Activated CD4-positive, alpha-beta T cell treated with anti-CD3 and anti-CD28 coated beads, Interleukin-2, amount 10 ng/mL, durations not matched to agents 24 days and 14 days (primary cell): Measurements from ENCODE around the gene TEX54. TPM values are rescaled to one million over a fixed set of nuclear protein-coding genes. Genes with fewer than 3 reads are reported as not detected.
"Not testable (repeated sequence)": the region's sequence is repeated elsewhere in the genome, so short reads cannot be mapped to it uniquely, and the experiment has no call there.

Experiments used
- DNase-seq: peaks from one replicate; pipeline ENCODE4 v3.0.0; 2022
- H3K27ac Mint-ChIP-seq: one replicate; pipeline ENCODE4 v1.8.0; 2022; ENCODE audit warnings: mild to moderate bottlenecking, mixed read lengths
- H3K27me3 Mint-ChIP-seq: one replicate; pipeline ENCODE4 v1.8.0; 2022; ENCODE audit warnings: mixed read lengths
- H3K36me3 Mint-ChIP-seq: one replicate; pipeline ENCODE4 v1.8.0; 2022; ENCODE audit warnings: low read depth, mild to moderate bottlenecking, mixed read lengths
- H3K4me1 Mint-ChIP-seq: one replicate; pipeline ENCODE4 v1.8.0; 2021; ENCODE audit warnings: mixed read lengths
- H3K4me3 Mint-ChIP-seq: one replicate; pipeline ENCODE4 v1.8.0; 2022; ENCODE audit warnings: mild to moderate bottlenecking, moderate library complexity, mixed read lengths
- H3K9me3 Mint-ChIP-seq: one replicate; pipeline ENCODE4 v1.8.0; 2021; ENCODE audit warnings: mixed read lengths
- intact Hi-C: fragments of 100-400 bp; cut with micrococcal nuclease; formaldehyde crosslinking; loops from one replicate; pipeline ENCODE4 v1.15.1; 2023
- total RNA-seq: library from RNA; stranded (reverse); gene quantifications from 2 replicates; pipeline ENCODE4 v1.2.3, GENCODE V29; 2022

Gene TEX54
- total RNA-seq, 1 donor from 2014 or later: 0.79 TPM

DNA sequence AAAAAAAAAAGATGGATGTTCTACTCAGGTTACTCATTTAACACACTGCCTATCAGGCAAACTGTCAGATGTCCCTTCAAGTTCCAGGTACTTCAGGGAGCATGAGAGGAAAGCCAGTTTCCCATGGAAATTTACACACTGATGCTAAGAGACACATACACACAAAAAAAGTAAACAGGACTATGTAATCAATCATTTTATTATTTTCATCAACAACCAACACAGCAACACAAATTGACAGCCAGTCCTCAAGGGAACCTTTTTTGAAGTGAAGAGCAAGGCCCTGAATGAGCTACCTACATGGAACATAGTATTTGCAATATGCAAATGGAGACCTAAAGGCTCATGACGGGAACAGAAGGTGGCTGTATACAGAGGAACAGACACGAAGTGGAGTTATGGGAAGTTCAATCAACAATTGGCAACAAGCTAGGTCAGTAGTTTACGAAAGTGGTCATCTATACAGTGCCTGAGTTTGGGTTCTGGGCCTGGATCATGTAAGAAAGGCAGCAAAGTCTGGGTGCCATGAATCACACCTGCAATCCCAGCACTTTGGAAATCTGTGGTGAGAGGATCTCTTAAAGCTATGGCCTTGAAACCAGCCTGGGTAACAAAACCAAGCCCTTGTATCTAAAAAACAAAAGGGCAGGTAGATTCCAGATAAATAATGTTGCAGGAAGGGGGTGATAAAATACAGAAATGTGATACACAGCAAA, 19.3 kb upstream of the TEX54 start:
- intact Hi-C loops: no loop called here
- peaks cover 11% of the 10 kb centered on the region for H3K27me3 Mint-ChIP-seq
- peaks cover 4% of the 10 kb centered on the region for H3K9me3 Mint-ChIP-seq
- peak overlapping the region; percentile 63 for H3K27ac Mint-ChIP-seq
- peaks cover 54% of the 10 kb centered on the region for H3K36me3 Mint-ChIP-seq
- H3K4me1 Mint-ChIP-seq: peaks cover 35% of the 10 kb centered on the region
- peak overlapping the region; percentile 33 for H3K4me3 Mint-ChIP-seq
- DNase-seq: no peak

DNA sequence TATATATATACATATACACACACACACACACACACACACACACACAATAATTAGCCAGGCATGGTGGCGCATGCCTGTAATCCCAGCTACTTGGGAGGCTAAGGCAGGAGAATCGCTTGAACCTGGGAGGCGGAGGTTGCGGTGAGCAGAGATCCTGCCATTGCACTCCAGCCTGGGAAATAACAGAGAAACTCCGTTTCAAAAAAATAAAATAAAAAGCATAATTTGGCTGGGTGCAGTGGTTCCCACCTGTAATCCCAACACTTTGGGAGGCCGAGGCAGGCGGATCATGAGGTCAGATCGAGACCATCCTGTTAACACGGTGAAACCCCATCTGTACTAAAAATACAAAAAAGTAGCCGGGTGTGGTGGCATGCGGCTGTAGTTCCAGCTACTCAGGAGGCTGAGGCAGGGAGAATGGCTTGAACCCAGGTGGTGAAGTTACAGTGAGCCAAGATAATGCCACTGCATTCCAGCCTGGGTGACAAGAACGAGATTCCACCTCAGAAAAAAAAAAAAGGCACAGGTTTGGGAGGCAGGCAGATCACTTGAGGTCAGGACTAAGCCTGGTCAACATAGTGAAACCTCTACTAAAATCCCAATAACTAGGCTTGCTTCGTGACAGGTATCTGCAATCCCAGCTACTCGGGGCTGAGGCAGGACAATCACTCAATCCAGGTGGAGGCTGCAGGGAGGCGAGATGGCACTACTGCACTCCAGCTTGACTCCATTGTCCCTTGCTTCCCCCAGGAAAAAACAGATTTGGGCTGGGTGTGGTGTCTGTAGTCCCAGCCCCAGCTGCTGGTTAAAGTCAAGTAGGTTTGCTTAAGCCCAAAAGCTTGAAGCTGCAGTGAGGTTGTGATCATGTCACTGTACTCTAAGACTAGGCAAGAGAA, 18.5 kb upstream of the TEX54 start:
- H3K4me1 Mint-ChIP-seq: peaks cover 31% of the 10 kb centered on the region
- intact Hi-C loops: no loop called here
- peak overlapping the region; percentile 33 for H3K4me3 Mint-ChIP-seq
- H3K36me3 Mint-ChIP-seq: peaks cover 54% of the 10 kb centered on the region
- H3K9me3 Mint-ChIP-seq: peaks cover 4% of the 10 kb centered on the region
- peaks cover 11% of the 10 kb centered on the region for H3K27me3 Mint-ChIP-seq
- no peak for DNase-seq
- peak overlapping the region; percentile 63 for H3K27ac Mint-ChIP-seq

DNA sequence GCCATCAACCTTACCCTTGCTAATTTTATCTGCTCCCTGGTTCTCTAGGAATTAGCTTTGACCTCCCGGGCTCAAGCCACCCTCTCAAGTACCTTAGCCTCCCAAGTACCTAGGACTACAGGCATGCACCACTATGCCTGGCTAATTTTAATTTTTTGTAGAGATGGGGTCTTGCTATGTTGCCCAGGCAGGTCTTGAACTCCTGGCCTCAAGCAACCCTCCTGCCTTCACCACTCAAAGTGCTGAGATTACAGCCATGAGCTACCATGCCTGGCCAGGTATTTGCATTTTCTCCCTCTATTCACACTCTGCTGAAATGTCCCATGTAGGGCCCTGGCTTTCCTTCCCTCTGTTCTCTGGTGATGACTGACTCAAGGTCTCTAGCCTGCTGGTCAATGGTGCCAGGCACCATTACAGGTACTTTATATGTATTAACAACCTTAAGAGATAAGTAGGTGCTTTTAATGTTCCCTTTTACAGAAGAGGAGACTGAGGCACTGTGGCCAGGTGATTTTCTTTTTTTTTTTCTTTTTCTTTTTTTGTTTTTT, 15.2 kb upstream of the TEX54 start:
- intact Hi-C loops: no loop called here
- DNase-seq: no peak
- no peak overlapping the region for H3K27ac Mint-ChIP-seq
- H3K9me3 Mint-ChIP-seq: no peaks in the 10 kb centered on the region
- H3K36me3 Mint-ChIP-seq: peaks cover 21% of the 10 kb centered on the region
- H3K27me3 Mint-ChIP-seq: peaks cover 4% of the 10 kb centered on the region
- H3K4me3 Mint-ChIP-seq: no peak overlapping the region
- H3K4me1 Mint-ChIP-seq: peaks cover 18% of the 10 kb centered on the region

DNA sequence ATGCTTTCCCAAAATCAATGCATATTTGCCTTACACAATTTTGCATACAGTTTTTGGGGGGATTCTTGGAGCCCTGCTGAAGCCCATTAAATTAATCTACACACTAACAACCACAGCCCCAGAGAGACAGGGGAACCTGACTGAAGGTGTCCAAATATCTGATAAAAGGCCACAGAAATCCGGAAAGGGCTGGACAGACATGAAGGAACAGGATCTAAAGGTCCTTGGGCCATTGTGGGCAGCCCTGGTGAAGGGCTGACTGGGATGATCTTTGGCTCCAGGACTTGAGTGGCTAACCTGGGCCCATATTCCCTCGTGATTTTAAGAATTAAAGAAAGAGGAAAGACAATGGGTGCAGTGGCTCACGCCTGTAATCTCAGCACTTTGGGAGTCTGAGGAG, 13.5 kb upstream of the TEX54 start:
- no peaks in the 10 kb centered on the region for H3K9me3 Mint-ChIP-seq
- H3K27me3 Mint-ChIP-seq: peaks cover 4% of the 10 kb centered on the region
- peaks cover 9% of the 10 kb centered on the region for H3K4me1 Mint-ChIP-seq
- DNase-seq: no peak
- no peak overlapping the region for H3K4me3 Mint-ChIP-seq
- H3K36me3 Mint-ChIP-seq: peaks cover 6% of the 10 kb centered on the region
- H3K27ac Mint-ChIP-seq: no peak overlapping the region
- intact Hi-C loops: no loop called here

DNA sequence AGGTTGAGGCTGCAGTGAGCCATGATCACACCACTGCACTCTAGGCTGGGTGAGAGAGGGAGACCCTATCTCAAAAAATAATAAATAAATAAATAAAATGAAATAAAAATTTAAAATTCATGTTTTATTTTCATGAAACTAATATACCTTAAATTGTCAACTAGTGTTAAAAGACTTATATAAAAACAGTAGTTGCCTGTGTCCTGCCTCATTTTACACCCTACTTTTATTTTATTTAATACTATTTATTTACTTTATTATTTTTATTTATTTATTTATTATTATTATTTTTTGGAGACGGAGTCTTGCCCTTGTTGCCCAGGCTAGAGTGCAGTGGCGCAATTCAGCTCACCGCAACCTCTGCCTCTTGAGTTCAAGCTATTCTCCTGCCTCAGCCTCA, 11.5 kb upstream of the TEX54 start:
- Mint-ChIP-seq H3K4me3 (no peak overlapping the region), H3K27ac (no peak overlapping the region), H3K9me3 (no peaks in the 10 kb centered on the region), H3K4me1 (peaks cover 18% of the 10 kb centered on the region), H3K27me3 (peaks cover 4% of the 10 kb centered on the region), H3K36me3 (peaks cover 6% of the 10 kb centered on the region)
- DNase-seq: no peak
- intact Hi-C loops: loop anchor here (5.0 kb wide), 3 partner anchors 117 to 287 kb away; partner anchors contain the start of genes C11orf98, CSKMT, HNRNPUL2 and TTC9C

DNA sequence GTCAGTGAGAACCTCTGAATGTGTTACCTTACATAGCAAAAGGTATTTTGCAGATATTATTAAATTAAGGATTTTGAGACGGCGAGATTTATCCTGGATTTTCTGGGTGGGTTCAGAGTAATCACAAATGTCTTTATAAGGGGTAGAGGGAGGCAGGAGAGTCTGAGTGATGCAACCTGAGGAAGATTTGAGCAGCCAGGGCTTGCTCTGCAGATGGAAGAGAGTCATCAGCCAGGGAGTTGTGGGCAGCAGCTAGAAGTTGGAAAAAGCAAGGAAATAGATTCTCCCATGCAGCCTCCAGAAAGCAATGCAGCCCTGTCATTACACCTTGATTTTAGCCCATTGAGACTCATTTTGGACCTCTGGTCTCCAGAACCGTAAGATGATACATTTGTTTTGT, 10.8 kb upstream of the TEX54 start:
- DNase-seq: no peak
- peaks cover 8% of the 10 kb centered on the region for H3K36me3 Mint-ChIP-seq
- no peak overlapping the region for H3K27ac Mint-ChIP-seq
- intact Hi-C loops: loop anchor here (5.0 kb wide), 3 partner anchors 116 to 286 kb away; partner anchors contain the start of genes C11orf98, CSKMT, HNRNPUL2 and TTC9C
- no peaks in the 10 kb centered on the region for H3K9me3 Mint-ChIP-seq
- H3K4me1 Mint-ChIP-seq: peaks cover 19% of the 10 kb centered on the region
- no peak overlapping the region for H3K4me3 Mint-ChIP-seq
- peaks cover 4% of the 10 kb centered on the region for H3K27me3 Mint-ChIP-seq

DNA sequence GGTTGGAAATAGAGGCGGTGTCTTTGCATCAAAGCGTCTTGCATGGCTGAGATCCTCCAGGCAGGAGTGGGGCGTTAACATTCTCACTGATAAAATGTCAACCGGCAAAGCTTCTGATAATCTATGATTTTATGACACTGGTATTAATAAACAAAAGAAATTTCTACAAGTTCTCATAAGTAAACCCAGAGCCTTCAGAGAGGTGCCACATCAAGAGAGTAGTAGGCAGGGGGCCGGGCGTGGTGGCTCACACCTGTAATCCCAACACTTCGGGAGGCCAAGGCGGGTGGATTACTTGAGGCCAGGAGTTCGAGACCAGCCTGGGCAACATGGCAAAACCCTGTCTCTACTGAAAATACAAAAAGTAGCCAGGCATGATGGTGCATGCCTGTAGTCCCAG, 10.2 kb upstream of the TEX54 start:
- intact Hi-C loops: loop anchor here (1.0 to 5.0 kb wide), 4 partner anchors 12 to 286 kb away; partner anchors contain the start of genes C11orf98, CSKMT, HNRNPUL2 and TTC9C
- H3K4me3 Mint-ChIP-seq, H3K27ac Mint-ChIP-seq, DNase-seq, H3K27me3 Mint-ChIP-seq, H3K9me3 Mint-ChIP-seq, H3K36me3 Mint-ChIP-seq: not testable (repeated sequence)
- peaks cover 19% of the 10 kb centered on the region for H3K4me1 Mint-ChIP-seq

DNA sequence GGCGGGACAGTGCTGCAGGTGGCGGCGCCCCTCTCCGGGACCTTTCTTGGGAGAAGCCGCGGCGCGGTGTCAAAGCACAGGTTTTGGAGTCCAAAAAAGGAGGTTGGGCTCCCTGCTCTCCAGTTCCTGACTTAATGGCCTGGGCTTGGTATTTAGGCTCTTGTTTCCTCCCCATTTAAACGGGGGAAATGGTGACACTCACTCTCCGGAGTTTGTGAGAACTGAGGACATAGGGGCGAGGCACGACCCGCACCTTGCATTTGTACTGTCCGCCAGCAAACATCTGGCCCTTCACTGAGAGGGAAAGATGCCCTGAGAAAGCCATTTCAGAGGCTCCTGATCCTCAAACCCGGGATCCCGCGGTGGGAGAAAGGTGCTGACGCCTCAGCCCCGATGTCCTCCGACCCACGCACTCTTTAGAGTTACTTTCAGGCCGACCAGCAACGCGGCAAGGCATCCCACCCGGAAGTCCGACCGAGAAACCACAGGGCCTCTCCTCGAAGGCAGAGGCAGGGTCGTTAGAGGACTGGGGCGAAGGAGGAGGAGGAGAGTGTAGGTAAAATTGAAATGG, 9.6 kb upstream of the TEX54 start:
- intact Hi-C loops: loop anchor here (1.0 to 5.0 kb wide), 4 partner anchors 13 to 285 kb away; partner anchors contain the start of genes C11orf98, CSKMT, HNRNPUL2 and TTC9C
- no peaks in the 10 kb centered on the region for H3K27me3 Mint-ChIP-seq
- DNase-seq: peak; percentile 84
- no peaks in the 10 kb centered on the region for H3K9me3 Mint-ChIP-seq
- H3K4me1 Mint-ChIP-seq: peaks cover 24% of the 10 kb centered on the region
- peaks cover 14% of the 10 kb centered on the region for H3K36me3 Mint-ChIP-seq
- H3K4me3 Mint-ChIP-seq: no peak overlapping the region
- H3K27ac Mint-ChIP-seq: no peak overlapping the region

DNA sequence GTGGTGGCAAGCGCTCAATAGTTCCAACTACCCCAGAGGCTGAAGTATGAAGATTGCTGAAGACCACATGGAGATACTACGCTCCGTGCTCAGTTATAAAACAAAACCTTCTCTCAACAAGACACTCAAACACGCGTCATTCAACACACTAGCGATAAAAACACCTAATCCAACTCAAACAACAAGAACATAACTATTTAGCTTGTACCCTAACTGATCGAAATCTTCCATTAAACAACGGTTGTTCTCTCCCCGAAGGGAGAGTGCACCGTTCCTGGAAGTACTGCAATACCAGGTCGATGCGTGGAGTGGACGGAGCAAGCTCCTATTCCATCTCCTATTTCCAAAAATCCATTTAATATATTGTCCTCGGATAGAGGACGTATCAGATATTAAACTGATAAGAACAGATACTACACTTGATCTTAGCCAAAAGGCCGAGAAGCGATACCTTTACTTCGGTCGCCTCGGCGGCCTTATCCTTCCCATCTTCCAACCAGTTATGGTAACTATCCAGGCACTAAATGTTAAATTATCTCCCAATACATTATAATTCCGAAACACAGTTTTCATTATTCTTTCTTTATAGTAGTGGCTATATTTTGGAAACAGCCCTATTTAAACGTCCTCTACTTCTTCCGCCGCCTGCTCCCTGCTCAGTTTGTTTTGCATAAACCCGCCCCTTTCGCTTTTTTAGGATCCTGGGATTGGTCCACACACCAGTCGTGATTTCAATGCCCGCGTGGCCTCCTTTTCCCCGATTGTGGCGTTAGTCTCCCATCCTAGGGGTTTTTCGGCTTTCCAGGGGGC, 8.9 kb upstream of the TEX54 start:
- Mint-ChIP-seq H3K36me3 (peaks cover 15% of the 10 kb centered on the region), H3K27ac (no peak overlapping the region), H3K4me3 (no peak overlapping the region), H3K9me3 (no peaks in the 10 kb centered on the region), H3K27me3 (no peaks in the 10 kb centered on the region), H3K4me1 (peaks cover 26% of the 10 kb centered on the region)
- DNase-seq: peak; percentile 95
- intact Hi-C loops: loop anchor here (1.0 to 5.0 kb wide), 6 partner anchors 9 to 284 kb away; partner anchors contain the start of genes C11orf98, CSKMT, HNRNPUL2 and STX5

DNA sequence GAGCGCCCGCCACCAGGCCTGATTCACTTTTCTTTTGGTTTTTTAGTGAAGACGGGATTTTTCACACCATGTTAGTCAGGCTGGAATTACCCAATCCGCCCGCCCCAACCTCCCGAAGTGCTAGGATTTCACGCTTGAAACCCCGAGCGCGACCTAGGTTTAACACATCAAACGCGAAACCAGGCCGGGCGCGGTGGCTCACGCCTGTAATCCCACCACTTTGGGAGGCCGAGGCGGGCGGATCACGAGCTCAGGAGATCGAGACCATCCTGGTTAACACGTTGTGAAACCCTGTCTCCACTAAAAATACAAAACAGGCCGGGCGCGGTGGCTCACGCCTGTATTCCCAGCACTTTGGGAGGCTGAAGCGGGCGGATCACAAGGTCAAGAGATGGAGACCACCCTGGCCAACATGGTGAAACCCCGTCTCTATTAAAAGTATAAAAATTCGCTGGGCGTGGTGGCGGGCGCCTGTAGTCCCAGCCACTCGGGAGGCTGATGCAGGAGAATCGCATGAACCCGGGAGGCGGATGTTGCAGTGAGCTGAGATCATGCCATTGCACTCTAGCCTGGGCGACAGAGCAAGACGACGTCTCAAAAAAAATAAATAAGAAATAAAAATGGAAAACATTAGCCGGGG, 8.2 kb upstream of the TEX54 start:
- Mint-ChIP-seq H3K4me1 (peaks cover 28% of the 10 kb centered on the region), H3K36me3 (peaks cover 20% of the 10 kb centered on the region)
- not testable (repeated sequence) for H3K4me3 Mint-ChIP-seq, H3K9me3 Mint-ChIP-seq, H3K27me3 Mint-ChIP-seq, H3K27ac Mint-ChIP-seq
- intact Hi-C loops: loop anchor here (1.0 to 5.0 kb wide), 5 partner anchors 9 to 284 kb away; partner anchors contain the start of genes C11orf98, CSKMT, HNRNPUL2 and STX5
- peak; percentile 93 for DNase-seq

DNA sequence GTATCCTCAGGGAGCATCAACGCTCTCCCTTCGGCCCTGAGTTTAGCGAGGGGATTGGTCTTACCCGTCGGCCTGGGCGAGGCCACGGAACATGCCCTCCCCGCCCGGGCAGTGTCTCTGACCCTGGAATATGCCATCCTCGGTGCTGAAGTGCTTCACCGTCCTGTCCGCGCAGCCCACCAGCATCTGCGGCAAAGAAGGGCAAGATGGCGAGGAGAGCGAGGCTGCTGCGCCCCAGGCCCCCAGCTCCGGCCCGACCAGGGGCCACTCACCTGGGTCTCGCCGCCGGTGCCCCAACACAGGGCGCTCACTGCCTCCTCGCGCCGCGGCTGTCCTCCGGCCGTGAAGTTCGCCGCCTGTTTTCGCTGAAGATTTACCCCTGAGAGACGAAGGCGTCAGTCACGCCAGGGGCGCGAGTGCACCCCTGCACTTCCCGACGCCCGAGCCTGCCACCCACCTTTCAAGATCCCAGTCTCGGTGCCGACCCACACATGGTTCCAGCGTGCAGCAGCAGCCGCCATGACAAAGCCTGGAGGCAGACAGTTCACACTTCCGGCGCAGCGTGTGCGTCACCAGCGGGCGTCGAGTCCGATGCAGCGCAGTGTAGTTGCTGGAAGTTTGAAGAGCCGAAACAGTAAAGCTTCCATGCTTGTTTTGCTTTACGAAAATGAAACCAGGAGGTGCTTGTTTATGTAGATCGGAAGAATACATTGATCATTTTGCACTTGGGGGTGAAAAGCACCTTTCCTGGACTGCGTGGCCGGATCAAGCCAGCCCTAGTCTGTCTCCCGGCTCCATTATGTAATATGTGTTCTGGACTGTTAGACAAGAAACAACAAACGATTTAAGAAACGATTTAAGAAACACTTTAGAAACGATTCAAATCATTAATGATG, 6.7 kb upstream of the TEX54 start, which contains the start of gene WDR74:
WDR74 (minus strand) TSS at position 541 of the 896 bp plus-strand sequence; CDS start at position 521, 20 bp downstream.
- intact Hi-C loops: loop anchor here (1.0 to 2.0 kb wide), 5 partner anchors 18 to 68 kb away; partner anchors contain the start of genes NXF1, TAF6L and TMEM179B
- Mint-ChIP-seq H3K27ac (no peak within 1 kb of the TSS), H3K4me3 (no peak within 1 kb of the TSS)

More for the DNA sequence above, 6.7 kb upstream of the TEX54 start, which contains the start of gene WDR74:
- Mint-ChIP-seq H3K9me3 (no peaks in the 10 kb centered on the region), H3K4me1 (peaks cover 35% of the 10 kb centered on the region), H3K36me3 (peaks cover 34% of the 10 kb centered on the region), H3K27me3 (no peaks in the 10 kb centered on the region)
- DNase-seq: peak; percentile 98
